ENCODE results near the gene KIAA0930. TPM values are rescaled to one million over a fixed set of nuclear protein-coding genes. Genes with fewer than 3 reads are reported as not detected.
A peak's percentile ranks its signal among the peaks of the same experiment; 100 is the strongest.

The KIAA0930 gene
- total RNA-seq, 1 experiment from 2014 or later = 61.9 TPM

DNA sequence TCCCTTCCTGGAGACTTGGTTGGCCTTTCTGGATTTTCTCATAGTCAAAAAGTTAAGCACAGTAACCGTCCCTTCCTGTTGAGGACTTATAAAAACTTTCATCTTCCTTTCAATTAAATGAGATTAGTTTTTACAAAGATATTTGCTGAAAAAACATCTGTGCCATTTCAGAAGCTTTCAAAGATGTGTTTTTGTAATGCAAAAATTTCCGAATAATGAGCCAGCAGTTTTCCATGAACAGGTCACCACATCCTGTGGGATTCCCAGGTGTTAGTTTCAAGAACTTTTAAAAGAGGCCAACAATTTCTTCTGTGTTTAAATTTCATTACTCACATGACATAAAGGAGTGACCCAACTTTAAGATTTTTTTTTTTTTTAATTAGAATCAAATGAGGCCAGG is 58.9 kb downstream of the KIAA0930 start:
- Mint-ChIP-seq H3K36me3 (ENCODE audit: insufficient read depth, unreplicated experiment) (peaks cover 71% of the 10 kb centered on the region), H3K27me3 (ENCODE audit: insufficient read depth, unreplicated experiment) (no peaks in the 10 kb centered on the region), H3K4me1 (ENCODE audit: insufficient read depth, unreplicated experiment) (peaks cover 6% of the 10 kb centered on the region), H3K4me3 (ENCODE audit: unreplicated experiment) (no peak overlapping the region), H3K9me3 (ENCODE audit: unreplicated experiment) (no peaks in the 10 kb centered on the region), H3K27ac (ENCODE audit: low read depth, unreplicated experiment) (no peak overlapping the region)
- ChIA-PET POLR2A (interaction anchor here (1.6 kb wide), 1 partner anchor 22 kb away, joined by 3 read pairs; no protein-coding TSS in a partner anchor), CTCF (no interaction called here)
- TF ChIP-seq, protein P1, sequence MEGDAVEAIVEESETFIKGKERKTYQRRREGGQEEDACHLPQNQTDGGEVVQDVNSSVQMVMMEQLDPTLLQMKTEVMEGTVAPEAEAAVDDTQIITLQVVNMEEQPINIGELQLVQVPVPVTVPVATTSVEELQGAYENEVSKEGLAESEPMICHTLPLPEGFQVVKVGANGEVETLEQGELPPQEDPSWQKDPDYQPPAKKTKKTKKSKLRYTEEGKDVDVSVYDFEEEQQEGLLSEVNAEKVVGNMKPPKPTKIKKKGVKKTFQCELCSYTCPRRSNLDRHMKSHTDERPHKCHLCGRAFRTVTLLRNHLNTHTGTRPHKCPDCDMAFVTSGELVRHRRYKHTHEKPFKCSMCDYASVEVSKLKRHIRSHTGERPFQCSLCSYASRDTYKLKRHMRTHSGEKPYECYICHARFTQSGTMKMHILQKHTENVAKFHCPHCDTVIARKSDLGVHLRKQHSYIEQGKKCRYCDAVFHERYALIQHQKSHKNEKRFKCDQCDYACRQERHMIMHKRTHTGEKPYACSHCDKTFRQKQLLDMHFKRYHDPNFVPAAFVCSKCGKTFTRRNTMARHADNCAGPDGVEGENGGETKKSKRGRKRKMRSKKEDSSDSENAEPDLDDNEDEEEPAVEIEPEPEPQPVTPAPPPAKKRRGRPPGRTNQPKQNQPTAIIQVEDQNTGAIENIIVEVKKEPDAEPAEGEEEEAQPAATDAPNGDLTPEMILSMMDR (IDR thresholded peaks at IDR 0.05; ENCODE audit: unreplicated experiment) = no peak
- BruUV-seq (replicated peaks) = no TSS peak
- no peak for DNase-seq (ENCODE audit: unreplicated experiment)
- intact Hi-C loops (cut with micrococcal nuclease) = no loop called here

DNA sequence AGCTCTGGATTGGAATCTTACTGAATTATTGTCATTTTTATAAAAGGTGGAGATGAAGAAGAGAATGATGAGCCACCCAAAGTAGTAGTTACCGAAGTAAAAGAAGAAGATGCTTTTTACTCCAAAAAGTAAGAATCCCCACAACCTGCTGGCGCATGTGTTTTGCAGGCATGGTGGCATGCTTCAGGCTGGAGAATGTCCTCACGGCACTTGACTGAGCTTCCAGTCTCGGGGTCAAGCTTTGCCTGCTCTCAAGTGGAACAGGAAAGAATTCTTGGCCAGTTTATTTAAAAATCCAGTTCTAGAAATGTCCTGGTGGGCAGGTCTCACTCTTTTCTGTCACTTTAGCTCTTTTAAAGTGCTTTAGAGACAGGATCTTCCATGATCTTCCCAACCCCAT is 59.5 kb downstream of the KIAA0930 start:
- BruUV-seq (replicated peaks) = no TSS peak
- CTCF ChIA-PET = no interaction called here
- H3K27ac Mint-ChIP-seq (ENCODE audit: low read depth, unreplicated experiment) = no peak overlapping the region

DNA sequence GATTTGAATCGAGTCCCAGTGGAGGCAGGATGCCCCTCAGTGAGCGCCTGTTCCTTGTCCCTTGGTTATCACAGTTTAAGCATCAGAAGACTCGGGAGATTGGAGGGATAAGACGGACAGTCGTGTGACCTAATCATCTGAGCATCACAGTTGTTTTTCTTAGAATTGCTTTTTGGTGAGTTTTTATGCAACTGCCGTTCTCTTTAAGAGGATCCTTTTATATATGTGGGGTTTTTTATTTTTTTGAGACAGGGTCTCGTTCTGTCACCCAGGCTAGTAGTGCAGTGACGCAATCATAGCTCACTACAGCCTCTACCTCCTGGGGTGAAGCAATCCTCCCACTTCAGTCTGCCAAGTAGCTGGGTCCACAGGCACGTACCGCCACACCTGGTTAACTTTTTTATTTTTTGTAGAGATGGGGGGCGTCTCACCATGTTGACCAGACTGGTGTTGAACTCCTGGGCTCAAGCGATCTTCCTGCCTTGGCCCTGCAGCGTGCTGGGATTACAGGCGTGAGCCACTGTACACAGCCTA is 60.5 kb downstream of the KIAA0930 start:
- ChIA-PET CTCF (no interaction called here), POLR2A (interaction anchor here (1.4 kb wide), 1 partner anchor 11 kb away, joined by 4 read pairs; no protein-coding TSS in a partner anchor)
- no peaks in the 10 kb centered on the region for H3K9me3 Mint-ChIP-seq (ENCODE audit: unreplicated experiment)
- H3K27me3 Mint-ChIP-seq (ENCODE audit: insufficient read depth, unreplicated experiment) = no peaks in the 10 kb centered on the region
- peak; percentile 37 for DNase-seq (ENCODE audit: unreplicated experiment)
- no peak overlapping the region for H3K27ac Mint-ChIP-seq (ENCODE audit: low read depth, unreplicated experiment)
- intact Hi-C loops (cut with micrococcal nuclease) = no loop called here
- H3K4me3 Mint-ChIP-seq (ENCODE audit: unreplicated experiment) = no peak overlapping the region
- H3K4me1 Mint-ChIP-seq (ENCODE audit: insufficient read depth, unreplicated experiment) = no peaks in the 10 kb centered on the region
- peaks cover 75% of the 10 kb centered on the region for H3K36me3 Mint-ChIP-seq (ENCODE audit: insufficient read depth, unreplicated experiment)
- no TSS peak for BruUV-seq (replicated peaks)
- TF ChIP-seq, protein P1 (IDR thresholded peaks at IDR 0.05; ENCODE audit: unreplicated experiment) = no peak

More for the DNA sequence above, 59.5 kb downstream of the KIAA0930 start:
- Mint-ChIP-seq H3K4me1 (ENCODE audit: insufficient read depth, unreplicated experiment) (peaks cover 6% of the 10 kb centered on the region), H3K27me3 (ENCODE audit: insufficient read depth, unreplicated experiment) (no peaks in the 10 kb centered on the region), H3K4me3 (ENCODE audit: unreplicated experiment) (no peak overlapping the region), H3K9me3 (ENCODE audit: unreplicated experiment) (no peaks in the 10 kb centered on the region), H3K36me3 (ENCODE audit: insufficient read depth, unreplicated experiment) (peaks cover 75% of the 10 kb centered on the region)
- DNase-seq (ENCODE audit: unreplicated experiment) = no peak
- intact Hi-C loops (cut with micrococcal nuclease) = no loop called here
- TF ChIP-seq, protein P1 (IDR thresholded peaks at IDR 0.05; ENCODE audit: unreplicated experiment) = no peak
- POLR2A ChIA-PET = interaction anchor here (1.6 kb wide), 1 partner anchor 22 kb away, joined by 3 read pairs; no protein-coding TSS in a partner anchor

DNA sequence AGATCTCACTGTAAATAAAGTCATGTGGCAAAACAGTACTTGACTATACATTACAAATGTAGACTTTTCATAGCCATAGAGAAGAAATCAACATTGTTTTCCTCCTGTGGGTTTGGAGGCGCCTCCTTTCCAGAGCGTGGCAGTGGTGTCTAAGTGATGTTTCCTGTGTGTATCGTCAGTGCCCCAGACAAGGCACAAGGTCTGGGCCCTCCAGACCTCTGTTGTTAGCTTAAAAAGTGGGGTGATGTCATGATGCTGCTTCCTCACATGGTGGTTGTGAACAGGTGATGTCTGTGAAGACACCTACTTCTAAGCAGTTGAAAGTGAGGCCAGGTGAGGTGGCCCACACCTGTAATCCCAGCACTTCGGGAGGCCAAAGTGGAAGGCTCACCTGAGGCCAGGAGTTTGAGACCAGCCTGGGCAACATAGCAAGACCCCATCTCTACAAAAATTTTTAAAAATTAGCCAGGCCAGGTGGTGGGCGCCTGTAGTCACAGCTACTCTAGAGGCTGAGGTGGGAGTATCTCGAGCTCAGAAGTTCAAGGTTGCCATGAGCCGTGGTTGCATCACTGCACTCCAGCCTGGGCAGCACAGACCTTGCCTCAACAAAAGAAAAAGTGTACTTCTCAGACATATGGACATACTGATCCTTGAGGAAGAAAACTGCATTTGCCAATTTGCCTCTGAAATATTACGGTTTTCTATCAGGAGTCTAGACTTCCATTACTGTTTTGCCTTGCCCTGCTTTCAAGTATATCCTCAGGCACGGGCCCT is 61.2 kb downstream of the KIAA0930 start:
- Mint-ChIP-seq H3K27ac (ENCODE audit: low read depth, unreplicated experiment) (no peak overlapping the region), H3K36me3 (ENCODE audit: insufficient read depth, unreplicated experiment) (peaks cover 75% of the 10 kb centered on the region), H3K4me1 (ENCODE audit: insufficient read depth, unreplicated experiment) (no peaks in the 10 kb centered on the region), H3K27me3 (ENCODE audit: insufficient read depth, unreplicated experiment) (no peaks in the 10 kb centered on the region), H3K4me3 (ENCODE audit: unreplicated experiment) (no peak overlapping the region), H3K9me3 (ENCODE audit: unreplicated experiment) (no peaks in the 10 kb centered on the region)
- POLR2A ChIA-PET = interaction anchor here (0.9 to 1.4 kb wide), 3 partner anchors 10 to 12 kb away, joined by 3 to 4 read pairs (median 3); no protein-coding TSS in a partner anchor
- DNase-seq (ENCODE audit: unreplicated experiment) = no peak
- BruUV-seq (replicated peaks) = no TSS peak
- TF ChIP-seq, protein P1 (IDR thresholded peaks at IDR 0.05; ENCODE audit: unreplicated experiment) = no peak
- CTCF ChIA-PET = no interaction called here
- intact Hi-C loops (cut with micrococcal nuclease) = no loop called here
